ENCODE results near the gene ADAMTS3.

DNA sequence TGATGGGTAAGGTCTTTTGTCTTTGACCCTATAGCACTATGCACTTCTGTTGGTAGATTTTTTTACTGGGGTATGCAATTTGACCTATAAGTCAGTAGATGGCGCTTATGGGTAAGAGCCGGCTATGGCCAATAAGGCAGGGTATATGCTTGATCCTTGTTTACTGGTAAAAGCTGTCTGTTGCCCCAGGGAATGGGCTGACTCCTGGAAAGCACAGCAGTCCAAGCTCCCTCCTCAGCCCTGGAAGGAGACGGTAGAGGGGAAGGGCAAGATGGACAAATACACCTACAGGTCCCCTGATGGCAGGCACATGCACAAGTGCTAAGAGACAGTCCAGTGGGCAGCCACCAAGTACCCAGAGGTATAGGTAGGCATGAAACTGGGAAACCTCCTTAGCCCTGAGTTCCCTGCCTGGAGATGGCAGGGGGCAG lies 63.7 kb downstream of the ADAMTS3 start:
- TF ChIP-seq, protein P1, sequence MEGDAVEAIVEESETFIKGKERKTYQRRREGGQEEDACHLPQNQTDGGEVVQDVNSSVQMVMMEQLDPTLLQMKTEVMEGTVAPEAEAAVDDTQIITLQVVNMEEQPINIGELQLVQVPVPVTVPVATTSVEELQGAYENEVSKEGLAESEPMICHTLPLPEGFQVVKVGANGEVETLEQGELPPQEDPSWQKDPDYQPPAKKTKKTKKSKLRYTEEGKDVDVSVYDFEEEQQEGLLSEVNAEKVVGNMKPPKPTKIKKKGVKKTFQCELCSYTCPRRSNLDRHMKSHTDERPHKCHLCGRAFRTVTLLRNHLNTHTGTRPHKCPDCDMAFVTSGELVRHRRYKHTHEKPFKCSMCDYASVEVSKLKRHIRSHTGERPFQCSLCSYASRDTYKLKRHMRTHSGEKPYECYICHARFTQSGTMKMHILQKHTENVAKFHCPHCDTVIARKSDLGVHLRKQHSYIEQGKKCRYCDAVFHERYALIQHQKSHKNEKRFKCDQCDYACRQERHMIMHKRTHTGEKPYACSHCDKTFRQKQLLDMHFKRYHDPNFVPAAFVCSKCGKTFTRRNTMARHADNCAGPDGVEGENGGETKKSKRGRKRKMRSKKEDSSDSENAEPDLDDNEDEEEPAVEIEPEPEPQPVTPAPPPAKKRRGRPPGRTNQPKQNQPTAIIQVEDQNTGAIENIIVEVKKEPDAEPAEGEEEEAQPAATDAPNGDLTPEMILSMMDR (IDR thresholded peaks at IDR 0.05), result peak in 2 of 3 experiments; percentile 36 to 61
- no peak for TF ChIP-seq POLR2A (IDR thresholded peaks at IDR 0.05)
